HEK293 (cell line): ENCODE data around the gene PAIP2.

Experiments
- CTCF ChIA-PET: fragments of 350-600 bp; formaldehyde crosslinking; extraction: SDS; loops from one replicate; lab custom pipeline; 2021; ENCODE audit warnings: antibody characterized with exemption; lab: Yijun Ruan, JAX
- POLR2A ChIA-PET: fragments of 300-600 bp; formaldehyde crosslinking; extraction: SDS; loops from one replicate; lab custom pipeline; 2020; ENCODE audit warnings: antibody characterized with exemption, inconsistent platforms; lab: Yijun Ruan, JAX
- H3K27ac ChIP-seq: fragments of 200-500 bp; sonication (Bioruptor generic); 2 replicates; pipeline ENCODE4 v1.5.1; 2014; ENCODE audit warnings: low read depth, low read length, control low read depth, inconsistent platforms; ENCODE audit errors: extremely low read depth
- H3K36me3 ChIP-seq, 2 experiments: fragments of 200-500 bp in 1 of 2; sonication (Bioruptor generic) in 1 of 2; 1 replicate in 1 of 2; 2 replicates in 1 of 2; pipeline ENCODE4 v1.5.1; 2014 to 2017; ENCODE audit warnings: inconsistent platforms in 2 of 2, low read length in 2 of 2; ENCODE audit not compliant: control insufficient read depth in 2 of 2, insufficient read depth in 1 of 2
- H3K4me1 ChIP-seq: fragments of 200-500 bp; sonication (Bioruptor generic); 2 replicates; pipeline ENCODE4 v1.5.1; 2014; ENCODE audit warnings: mild to moderate bottlenecking, low read length, inconsistent platforms; ENCODE audit not compliant: control insufficient read depth, insufficient read depth
- H3K4me3 ChIP-seq: 2 replicates; pipeline ENCODE4 v1.5.1; 2011; ENCODE audit warnings: low read depth, mild to moderate bottlenecking, control low read depth, low read length, moderate library complexity
- H3K9me3 ChIP-seq: fragments of 200-500 bp; sonication (Bioruptor generic); 2 replicates; pipeline ENCODE4 v1.5.1; 2014; ENCODE audit warnings: low read depth, low read length, inconsistent platforms; ENCODE audit not compliant: control insufficient read depth, insufficient read depth
- GLIS1 ChIP-seq: fragments of 450-650 bp; formaldehyde crosslinking; IDR thresholded peaks from 2 replicates; pipeline ENCODE4 v1.5.1; 2016; ENCODE audit warnings: missing biosample characterization, missing genetic modification characterization
- KLF9 ChIP-seq: fragments of 450-650 bp; formaldehyde crosslinking; IDR thresholded peaks from 2 replicates; pipeline ENCODE4 v1.5.1; 2016; ENCODE audit warnings: missing biosample characterization, missing genetic modification characterization, low read depth
- MZF1 ChIP-seq: fragments of 450-650 bp; formaldehyde crosslinking; IDR thresholded peaks from 2 replicates; pipeline ENCODE4 v1.5.1; 2017; ENCODE audit warnings: missing biosample characterization, missing genetic modification characterization, borderline replicate concordance
- OSR2 ChIP-seq: fragments of 450-650 bp; formaldehyde crosslinking; IDR thresholded peaks from 2 replicates; pipeline ENCODE4 v1.5.1; 2016; ENCODE audit warnings: missing biosample characterization, missing genetic modification characterization
- ZBTB17 ChIP-seq: fragments of 450-650 bp; formaldehyde crosslinking; IDR thresholded peaks from 2 replicates; pipeline ENCODE4 v1.5.1; 2016; ENCODE audit warnings: missing biosample characterization, missing genetic modification characterization
- ZBTB8A ChIP-seq: fragments of 450-650 bp; formaldehyde crosslinking; IDR thresholded peaks from 2 replicates; pipeline ENCODE4 v1.5.1; 2016; ENCODE audit warnings: missing biosample characterization, missing genetic modification characterization
- ZNF132 ChIP-seq: fragments of 450-650 bp; formaldehyde crosslinking; IDR thresholded peaks from 2 replicates; pipeline ENCODE4 v1.5.1; 2017; ENCODE audit warnings: missing biosample characterization, missing genetic modification characterization, borderline replicate concordance
- ZNF184 ChIP-seq: fragments of 450-650 bp; IDR thresholded peaks from 2 replicates; pipeline ENCODE4 v1.5.1; 2018; ENCODE audit warnings: missing biosample characterization, mild to moderate bottlenecking, missing genetic modification characterization
- ZNF433 ChIP-seq: fragments of 450-650 bp; formaldehyde crosslinking; IDR thresholded peaks from 2 replicates; pipeline ENCODE4 v1.5.1; 2016; ENCODE audit warnings: missing biosample characterization, missing genetic modification characterization, low read depth
- ZNF530 ChIP-seq: fragments of 450-650 bp; formaldehyde crosslinking; IDR thresholded peaks from 2 replicates; pipeline ENCODE4 v1.5.1; 2016; ENCODE audit warnings: low read depth, missing biosample characterization, missing genetic modification characterization
- ZNF555 ChIP-seq: fragments of 450-650 bp; formaldehyde crosslinking; conservative IDR thresholded peaks from 2 replicates; pipeline ENCODE4 v1.5.1; 2017; ENCODE audit warnings: missing biosample characterization, mild to moderate bottlenecking, missing genetic modification characterization, inconsistent platforms
- ZNF623 ChIP-seq: fragments of 450-650 bp; formaldehyde crosslinking; IDR thresholded peaks from 2 replicates; pipeline ENCODE4 v1.5.1; 2016; ENCODE audit warnings: missing biosample characterization, missing genetic modification characterization
- ZNF624 ChIP-seq: fragments of 450-650 bp; formaldehyde crosslinking; IDR thresholded peaks from 2 replicates; pipeline ENCODE4 v1.5.1; 2017; ENCODE audit warnings: missing biosample characterization, missing genetic modification characterization
- ZNF660 ChIP-seq: fragments of 450-650 bp; IDR thresholded peaks from 2 replicates; pipeline ENCODE4 v1.5.1; 2018; ENCODE audit warnings: missing biosample characterization, mild to moderate bottlenecking, missing genetic modification characterization
- ZNF664 ChIP-seq: fragments of 450-650 bp; formaldehyde crosslinking; IDR thresholded peaks from 2 replicates; pipeline ENCODE4 v1.5.1; 2016; ENCODE audit warnings: missing biosample characterization, missing genetic modification characterization
- ZNF670 ChIP-seq: fragments of 450-650 bp; formaldehyde crosslinking; IDR thresholded peaks from 2 replicates; pipeline ENCODE4 v1.5.1; 2016; ENCODE audit warnings: missing biosample characterization, missing genetic modification characterization, low read depth
- ZNF677 ChIP-seq: fragments of 450-650 bp; IDR thresholded peaks from 2 replicates; pipeline ENCODE4 v1.5.0; 2018; ENCODE audit warnings: missing biosample characterization, mild to moderate bottlenecking, missing genetic modification characterization, moderate library complexity
- ZNF768 ChIP-seq: fragments of 450-650 bp; formaldehyde crosslinking; IDR thresholded peaks from 2 replicates; pipeline ENCODE4 v1.5.1; 2018; ENCODE audit warnings: missing biosample characterization, mild to moderate bottlenecking, missing genetic modification characterization
- ZSCAN16 ChIP-seq: fragments of 450-650 bp; formaldehyde crosslinking; IDR thresholded peaks from 2 replicates; pipeline ENCODE4 v1.5.1; 2016; ENCODE audit warnings: missing biosample characterization, missing genetic modification characterization
- TF ChIP-seq, protein P1 (sequence below): fragments of 450-650 bp; formaldehyde crosslinking; IDR thresholded peaks from 2 replicates; pipeline ENCODE4 v1.5.1; 2016; ENCODE audit warnings: missing biosample characterization, missing genetic modification characterization
- TF ChIP-seq, protein P2 (sequence below): fragments of 450-650 bp; formaldehyde crosslinking; IDR thresholded peaks from 2 replicates; pipeline ENCODE4 v1.5.1; 2017; ENCODE audit warnings: missing biosample characterization, missing genetic modification characterization
- TF ChIP-seq, protein P3 (sequence below): fragments of 450-650 bp; formaldehyde crosslinking; IDR thresholded peaks from 2 replicates; pipeline ENCODE4 v1.5.1; 2016; ENCODE audit warnings: missing biosample characterization, missing genetic modification characterization
- TF ChIP-seq, protein P4 (sequence below): fragments of 450-650 bp; formaldehyde crosslinking; IDR thresholded peaks from 2 replicates; pipeline ENCODE4 v1.5.1; 2016; ENCODE audit warnings: missing biosample characterization, missing genetic modification characterization

The PAIP2 gene

DNA sequence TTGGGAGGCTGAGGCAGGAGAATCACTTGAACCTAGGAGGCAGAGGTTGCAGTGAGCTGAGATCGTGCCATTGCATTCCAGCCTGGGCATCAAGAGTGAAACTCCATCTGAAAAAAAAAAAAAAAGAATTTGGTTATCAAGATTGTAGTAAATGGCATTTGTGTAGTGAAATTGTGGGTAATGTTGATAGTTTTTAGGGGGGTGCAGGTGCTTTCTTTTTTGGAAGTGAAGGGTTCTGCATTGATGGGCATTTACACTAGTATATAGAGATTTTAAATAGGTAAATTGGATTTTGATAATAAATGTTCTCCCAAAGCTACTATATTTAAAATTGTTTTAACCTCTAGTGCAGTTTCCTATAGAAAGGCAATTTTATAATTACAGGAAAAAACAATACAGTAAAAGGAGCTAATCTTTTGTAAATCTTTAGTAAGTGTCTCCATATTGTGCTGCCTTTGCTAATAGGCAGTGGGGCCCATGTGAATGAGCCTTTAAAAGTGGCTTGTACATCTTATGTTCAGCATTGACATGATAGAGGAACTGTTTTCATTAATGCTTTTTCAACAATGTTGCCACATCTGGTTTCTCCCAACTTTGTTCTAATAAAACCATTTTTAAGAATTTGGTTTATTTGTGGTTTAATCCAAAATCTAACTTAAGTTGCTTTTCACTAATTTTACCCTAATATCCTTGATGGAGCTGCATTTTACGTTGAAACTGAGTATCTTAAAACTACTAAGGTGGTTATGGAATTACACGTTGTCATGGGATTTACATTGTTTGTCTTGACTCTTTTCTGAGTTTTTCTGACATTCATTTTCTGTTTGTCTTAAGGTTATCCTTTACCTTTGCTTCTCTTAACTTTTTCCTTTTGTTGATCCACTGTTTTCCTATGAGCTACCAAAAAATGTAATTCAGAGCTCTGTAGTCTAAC is 37.0 kb upstream of the PAIP2 start (continued):
- TF ChIP-seq, protein P1, sequence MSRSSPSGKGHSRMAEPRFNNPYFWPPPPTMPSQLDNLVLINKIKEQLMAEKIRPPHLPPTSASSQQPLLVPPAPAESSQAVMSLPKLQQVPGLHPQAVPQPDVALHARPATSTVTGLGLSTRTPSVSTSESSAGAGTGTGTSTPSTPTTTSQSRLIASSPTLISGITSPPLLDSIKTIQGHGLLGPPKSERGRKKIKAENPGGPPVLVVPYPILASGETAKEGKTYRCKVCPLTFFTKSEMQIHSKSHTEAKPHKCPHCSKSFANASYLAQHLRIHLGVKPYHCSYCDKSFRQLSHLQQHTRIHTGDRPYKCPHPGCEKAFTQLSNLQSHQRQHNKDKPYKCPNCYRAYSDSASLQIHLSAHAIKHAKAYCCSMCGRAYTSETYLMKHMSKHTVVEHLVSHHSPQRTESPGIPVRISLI (tag by site-specific recombination): peak; percentile 58; the same call in 1 of the 2 replicates
- no peak for TF ChIP-seq ZNF623
- TF ChIP-seq ZNF768 (tag by site-specific recombination): no peak
- TF ChIP-seq ZNF184 (tag by site-specific recombination): no peak
- TF ChIP-seq ZNF660 (tag by site-specific recombination): no peak
- no peak for TF ChIP-seq ZNF670
- TF ChIP-seq, protein P2, sequence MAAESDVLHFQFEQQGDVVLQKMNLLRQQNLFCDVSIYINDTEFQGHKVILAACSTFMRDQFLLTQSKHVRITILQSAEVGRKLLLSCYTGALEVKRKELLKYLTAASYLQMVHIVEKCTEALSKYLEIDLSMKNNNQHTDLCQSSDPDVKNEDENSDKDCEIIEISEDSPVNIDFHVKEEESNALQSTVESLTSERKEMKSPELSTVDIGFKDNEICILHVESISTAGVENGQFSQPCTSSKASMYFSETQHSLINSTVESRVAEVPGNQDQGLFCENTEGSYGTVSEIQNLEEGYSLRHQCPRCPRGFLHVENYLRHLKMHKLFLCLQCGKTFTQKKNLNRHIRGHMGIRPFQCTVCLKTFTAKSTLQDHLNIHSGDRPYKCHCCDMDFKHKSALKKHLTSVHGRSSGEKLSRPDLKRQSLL (tag by site-specific recombination): no peak
- TF ChIP-seq, protein P3, sequence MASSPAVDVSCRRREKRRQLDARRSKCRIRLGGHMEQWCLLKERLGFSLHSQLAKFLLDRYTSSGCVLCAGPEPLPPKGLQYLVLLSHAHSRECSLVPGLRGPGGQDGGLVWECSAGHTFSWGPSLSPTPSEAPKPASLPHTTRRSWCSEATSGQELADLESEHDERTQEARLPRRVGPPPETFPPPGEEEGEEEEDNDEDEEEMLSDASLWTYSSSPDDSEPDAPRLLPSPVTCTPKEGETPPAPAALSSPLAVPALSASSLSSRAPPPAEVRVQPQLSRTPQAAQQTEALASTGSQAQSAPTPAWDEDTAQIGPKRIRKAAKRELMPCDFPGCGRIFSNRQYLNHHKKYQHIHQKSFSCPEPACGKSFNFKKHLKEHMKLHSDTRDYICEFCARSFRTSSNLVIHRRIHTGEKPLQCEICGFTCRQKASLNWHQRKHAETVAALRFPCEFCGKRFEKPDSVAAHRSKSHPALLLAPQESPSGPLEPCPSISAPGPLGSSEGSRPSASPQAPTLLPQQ: peak; percentile 98
- TF ChIP-seq KLF9 (tag by site-specific recombination): no peak
- TF ChIP-seq MZF1 (tag by site-specific recombination): no peak
- TF ChIP-seq, protein P4, sequence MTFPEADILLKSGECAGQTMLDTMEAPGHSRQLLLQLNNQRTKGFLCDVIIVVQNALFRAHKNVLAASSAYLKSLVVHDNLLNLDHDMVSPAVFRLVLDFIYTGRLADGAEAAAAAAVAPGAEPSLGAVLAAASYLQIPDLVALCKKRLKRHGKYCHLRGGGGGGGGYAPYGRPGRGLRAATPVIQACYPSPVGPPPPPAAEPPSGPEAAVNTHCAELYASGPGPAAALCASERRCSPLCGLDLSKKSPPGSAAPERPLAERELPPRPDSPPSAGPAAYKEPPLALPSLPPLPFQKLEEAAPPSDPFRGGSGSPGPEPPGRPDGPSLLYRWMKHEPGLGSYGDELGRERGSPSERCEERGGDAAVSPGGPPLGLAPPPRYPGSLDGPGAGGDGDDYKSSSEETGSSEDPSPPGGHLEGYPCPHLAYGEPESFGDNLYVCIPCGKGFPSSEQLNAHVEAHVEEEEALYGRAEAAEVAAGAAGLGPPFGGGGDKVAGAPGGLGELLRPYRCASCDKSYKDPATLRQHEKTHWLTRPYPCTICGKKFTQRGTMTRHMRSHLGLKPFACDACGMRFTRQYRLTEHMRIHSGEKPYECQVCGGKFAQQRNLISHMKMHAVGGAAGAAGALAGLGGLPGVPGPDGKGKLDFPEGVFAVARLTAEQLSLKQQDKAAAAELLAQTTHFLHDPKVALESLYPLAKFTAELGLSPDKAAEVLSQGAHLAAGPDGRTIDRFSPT (tag by site-specific recombination): no peak
- no peak for TF ChIP-seq ZSCAN16 (tag by site-specific recombination)
- TF ChIP-seq GLIS1 (tag by site-specific recombination): 0 out of 2 replicates have a peak, but pooled peaks have one; percentile 13
- no peak for TF ChIP-seq ZNF664 (tag by site-specific recombination)
- no peak for TF ChIP-seq ZBTB17 (tag by site-specific recombination)
- TF ChIP-seq ZNF433 (tag by site-specific recombination): no peak

DNA sequence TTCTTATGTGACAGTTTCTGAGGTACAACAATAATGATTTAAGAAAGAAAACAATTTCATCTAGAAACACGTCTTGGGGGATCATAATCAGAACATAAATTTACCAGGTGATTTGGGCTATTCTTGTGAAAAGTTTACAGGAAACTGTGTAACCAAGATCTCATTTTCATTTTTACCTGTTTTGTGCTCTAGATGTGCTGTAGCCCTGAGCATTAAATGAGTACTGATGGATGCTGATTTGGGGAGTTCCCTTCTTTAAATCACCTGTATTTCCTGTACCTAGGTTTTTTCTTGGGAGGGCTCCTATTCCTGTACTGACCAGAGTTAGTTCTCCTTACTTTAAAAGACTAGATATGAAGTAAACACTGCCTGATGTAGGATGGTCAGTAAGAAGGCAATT is 35.5 kb upstream of the PAIP2 start:
- peaks cover 5 to 7% of the 10 kb centered on the region in 2 experiments for H3K36me3 ChIP-seq
- TF ChIP-seq ZNF132 (tag by site-specific recombination) (no peak), ZNF530 (tag by site-specific recombination) (no peak), ZNF624 (no peak), ZBTB8A (tag by site-specific recombination) (no peak), ZNF677 (tag by site-specific recombination) (no peak), OSR2 (no peak), ZNF555 (no peak)
- CTCF ChIA-PET: interaction anchor here (0.6 to 0.7 kb wide), 3 partner anchors 27 to 1237 kb away, joined by 3 read pairs; no protein-coding TSS in a partner anchor
- H3K4me1 ChIP-seq: peaks cover 80% of the 10 kb centered on the region
- H3K27ac ChIP-seq: no peak overlapping the region
- no peaks in the 10 kb centered on the region for H3K9me3 ChIP-seq
- POLR2A ChIA-PET: interaction anchor here (1.6 kb wide), 1 partner anchor 12 kb away, joined by 5 read pairs; the partner anchor contains the start of gene MATR3
- H3K4me3 ChIP-seq: no peak overlapping the region
